ENCODE measurements around the gene ATP6V0B.

DNA sequence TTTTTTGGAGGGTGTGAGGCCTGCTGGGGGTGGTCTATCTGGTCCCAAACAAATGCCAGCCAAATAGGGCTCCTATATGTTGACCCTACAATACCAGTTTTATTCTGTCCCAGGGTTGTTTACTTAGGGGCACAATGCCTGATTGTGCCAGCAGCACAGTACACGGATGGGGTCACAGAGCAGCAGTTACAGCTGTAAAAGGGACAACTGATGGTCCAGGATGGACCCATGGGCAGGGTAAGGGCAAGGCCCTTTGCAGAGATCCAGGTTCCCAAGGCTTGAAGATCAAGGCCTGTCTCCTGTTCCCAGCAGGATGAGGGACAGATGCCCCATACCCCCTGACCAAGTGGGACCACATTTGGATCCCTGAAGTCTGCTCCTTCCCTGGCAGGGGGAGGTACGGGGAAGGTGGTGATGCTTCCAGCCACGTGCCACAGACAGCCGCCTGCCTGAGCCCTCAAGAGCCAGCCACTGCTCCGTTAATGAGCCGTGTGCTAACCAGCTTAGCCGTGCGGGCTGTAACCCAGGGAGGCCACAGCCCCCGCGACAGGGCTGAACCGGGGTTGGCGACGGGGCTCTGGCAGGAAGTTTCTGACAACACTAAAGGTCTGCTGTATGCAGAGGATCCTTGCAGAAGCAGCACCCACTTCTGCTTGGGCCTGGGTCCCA is 38.3 kb downstream of the ATP6V0B start:
- TF ChIP-seq, protein P1, sequence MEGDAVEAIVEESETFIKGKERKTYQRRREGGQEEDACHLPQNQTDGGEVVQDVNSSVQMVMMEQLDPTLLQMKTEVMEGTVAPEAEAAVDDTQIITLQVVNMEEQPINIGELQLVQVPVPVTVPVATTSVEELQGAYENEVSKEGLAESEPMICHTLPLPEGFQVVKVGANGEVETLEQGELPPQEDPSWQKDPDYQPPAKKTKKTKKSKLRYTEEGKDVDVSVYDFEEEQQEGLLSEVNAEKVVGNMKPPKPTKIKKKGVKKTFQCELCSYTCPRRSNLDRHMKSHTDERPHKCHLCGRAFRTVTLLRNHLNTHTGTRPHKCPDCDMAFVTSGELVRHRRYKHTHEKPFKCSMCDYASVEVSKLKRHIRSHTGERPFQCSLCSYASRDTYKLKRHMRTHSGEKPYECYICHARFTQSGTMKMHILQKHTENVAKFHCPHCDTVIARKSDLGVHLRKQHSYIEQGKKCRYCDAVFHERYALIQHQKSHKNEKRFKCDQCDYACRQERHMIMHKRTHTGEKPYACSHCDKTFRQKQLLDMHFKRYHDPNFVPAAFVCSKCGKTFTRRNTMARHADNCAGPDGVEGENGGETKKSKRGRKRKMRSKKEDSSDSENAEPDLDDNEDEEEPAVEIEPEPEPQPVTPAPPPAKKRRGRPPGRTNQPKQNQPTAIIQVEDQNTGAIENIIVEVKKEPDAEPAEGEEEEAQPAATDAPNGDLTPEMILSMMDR (IDR thresholded peaks at IDR 0.05), result no peak
- no peak for TF ChIP-seq ZFX (IDR thresholded peaks at IDR 0.05; ENCODE audit: borderline replicate concordance)

Data from 22Rv1 (cell line).